ENCODE data around the gene KIAA1217. TPM values are rescaled to one million over a fixed set of nuclear protein-coding genes. Genes with fewer than 3 reads are reported as not detected.

Gene KIAA1217
- total RNA-seq, 1 experiment from 2014 or later, result 23.4 TPM

DNA sequence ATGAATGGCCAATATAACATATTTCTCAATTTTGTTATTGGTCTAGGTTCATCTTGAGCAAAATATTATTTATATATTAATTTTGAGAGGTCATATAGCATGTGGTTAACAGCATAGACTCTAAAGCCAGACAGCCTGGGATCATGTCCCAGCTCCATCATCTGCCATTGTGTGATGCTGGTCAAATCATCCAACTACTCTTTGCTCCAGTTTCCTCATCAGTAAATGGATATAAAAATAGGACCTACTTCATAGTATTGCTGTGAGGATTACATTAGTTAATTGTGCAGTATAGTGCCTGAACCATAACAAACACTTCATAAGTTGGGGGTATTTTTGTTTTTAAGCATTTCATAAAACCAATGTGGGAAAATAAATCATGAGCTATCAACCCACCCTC lies 199.0 kb downstream of the KIAA1217 start:
- H3K4me1 Mint-ChIP-seq, result no peaks in the 10 kb centered on the region

More for the DNA sequence above, 199.0 kb downstream of the KIAA1217 start:
- H3K4me3 Mint-ChIP-seq, result no peak overlapping the region
- no peaks in the 10 kb centered on the region for H3K36me3 Mint-ChIP-seq
- DNase-seq (ENCODE audit: low spot score), result no peak
- POLR2A ChIA-PET, result no interaction called here
- CTCF ChIA-PET, result no interaction called here
- H3K27ac Mint-ChIP-seq, result no peak overlapping the region
- no peaks in the 10 kb centered on the region for H3K27me3 Mint-ChIP-seq (ENCODE audit: low read depth)
- H3K9me3 Mint-ChIP-seq, result no peaks in the 10 kb centered on the region
- TF ChIP-seq, protein P1, sequence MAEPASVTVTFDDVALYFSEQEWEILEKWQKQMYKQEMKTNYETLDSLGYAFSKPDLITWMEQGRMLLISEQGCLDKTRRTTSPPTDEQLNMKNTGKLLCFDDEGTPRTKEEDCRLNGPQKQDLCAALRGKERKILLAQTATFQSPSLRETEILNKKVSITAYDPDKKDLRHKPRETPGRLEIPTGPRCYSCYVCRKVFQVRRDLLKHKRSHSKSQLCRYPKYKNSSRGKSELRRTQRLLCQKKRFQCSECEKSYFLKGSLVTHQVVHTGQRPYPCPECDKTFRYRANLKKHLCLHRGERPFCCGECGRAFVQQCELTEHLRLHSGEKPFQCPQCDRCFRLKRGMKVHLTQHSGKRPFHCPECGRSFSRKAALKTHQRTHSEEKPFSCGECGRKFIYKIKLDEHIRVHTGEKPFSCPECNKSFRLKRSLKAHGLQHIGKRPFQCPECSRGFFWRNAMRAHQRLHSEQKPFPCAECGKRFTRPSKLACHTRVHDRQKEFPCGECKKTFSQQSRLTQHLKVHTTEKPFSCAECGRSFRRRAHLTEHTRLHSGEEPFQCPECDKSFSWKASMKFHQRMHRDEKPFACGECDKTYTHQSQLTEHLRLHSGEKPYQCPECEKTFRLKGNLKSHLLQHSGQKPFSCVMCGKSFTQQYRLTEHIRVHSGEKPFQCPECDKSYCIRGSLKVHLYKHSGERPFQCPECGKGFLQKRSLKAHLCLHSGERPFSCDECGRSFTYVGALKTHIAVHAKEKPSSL (CRISPR knock-in tag; conservative IDR thresholded peaks at IDR 0.05), result no peak
- no peak for TF ChIP-seq ZNF671 (CRISPR knock-in tag; IDR thresholded peaks at IDR 0.05)
- TF ChIP-seq ATF1 (CRISPR knock-in tag; IDR thresholded peaks at IDR 0.05), result no peak
- TF ChIP-seq GABPB1 (CRISPR knock-in tag; IDR thresholded peaks at IDR 0.05), result no peak
- TF ChIP-seq, protein P2, sequence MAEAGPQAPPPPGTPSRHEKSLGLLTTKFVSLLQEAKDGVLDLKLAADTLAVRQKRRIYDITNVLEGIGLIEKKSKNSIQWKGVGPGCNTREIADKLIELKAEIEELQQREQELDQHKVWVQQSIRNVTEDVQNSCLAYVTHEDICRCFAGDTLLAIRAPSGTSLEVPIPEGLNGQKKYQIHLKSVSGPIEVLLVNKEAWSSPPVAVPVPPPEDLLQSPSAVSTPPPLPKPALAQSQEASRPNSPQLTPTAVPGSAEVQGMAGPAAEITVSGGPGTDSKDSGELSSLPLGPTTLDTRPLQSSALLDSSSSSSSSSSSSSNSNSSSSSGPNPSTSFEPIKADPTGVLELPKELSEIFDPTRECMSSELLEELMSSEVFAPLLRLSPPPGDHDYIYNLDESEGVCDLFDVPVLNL (CRISPR knock-in tag; IDR thresholded peaks at IDR 0.05; ENCODE audit: borderline replicate concordance, low read depth), result no peak
- TF ChIP-seq ZNF423 (CRISPR knock-in tag; IDR thresholded peaks at IDR 0.05), result no peak
- no peak for TF ChIP-seq CREB1 (CRISPR knock-in tag; IDR thresholded peaks at IDR 0.05)
- no peak for TF ChIP-seq FOXJ3 (CRISPR knock-in tag; IDR thresholded peaks at IDR 0.05; ENCODE audit: borderline replicate concordance)
- TF ChIP-seq, protein P3, sequence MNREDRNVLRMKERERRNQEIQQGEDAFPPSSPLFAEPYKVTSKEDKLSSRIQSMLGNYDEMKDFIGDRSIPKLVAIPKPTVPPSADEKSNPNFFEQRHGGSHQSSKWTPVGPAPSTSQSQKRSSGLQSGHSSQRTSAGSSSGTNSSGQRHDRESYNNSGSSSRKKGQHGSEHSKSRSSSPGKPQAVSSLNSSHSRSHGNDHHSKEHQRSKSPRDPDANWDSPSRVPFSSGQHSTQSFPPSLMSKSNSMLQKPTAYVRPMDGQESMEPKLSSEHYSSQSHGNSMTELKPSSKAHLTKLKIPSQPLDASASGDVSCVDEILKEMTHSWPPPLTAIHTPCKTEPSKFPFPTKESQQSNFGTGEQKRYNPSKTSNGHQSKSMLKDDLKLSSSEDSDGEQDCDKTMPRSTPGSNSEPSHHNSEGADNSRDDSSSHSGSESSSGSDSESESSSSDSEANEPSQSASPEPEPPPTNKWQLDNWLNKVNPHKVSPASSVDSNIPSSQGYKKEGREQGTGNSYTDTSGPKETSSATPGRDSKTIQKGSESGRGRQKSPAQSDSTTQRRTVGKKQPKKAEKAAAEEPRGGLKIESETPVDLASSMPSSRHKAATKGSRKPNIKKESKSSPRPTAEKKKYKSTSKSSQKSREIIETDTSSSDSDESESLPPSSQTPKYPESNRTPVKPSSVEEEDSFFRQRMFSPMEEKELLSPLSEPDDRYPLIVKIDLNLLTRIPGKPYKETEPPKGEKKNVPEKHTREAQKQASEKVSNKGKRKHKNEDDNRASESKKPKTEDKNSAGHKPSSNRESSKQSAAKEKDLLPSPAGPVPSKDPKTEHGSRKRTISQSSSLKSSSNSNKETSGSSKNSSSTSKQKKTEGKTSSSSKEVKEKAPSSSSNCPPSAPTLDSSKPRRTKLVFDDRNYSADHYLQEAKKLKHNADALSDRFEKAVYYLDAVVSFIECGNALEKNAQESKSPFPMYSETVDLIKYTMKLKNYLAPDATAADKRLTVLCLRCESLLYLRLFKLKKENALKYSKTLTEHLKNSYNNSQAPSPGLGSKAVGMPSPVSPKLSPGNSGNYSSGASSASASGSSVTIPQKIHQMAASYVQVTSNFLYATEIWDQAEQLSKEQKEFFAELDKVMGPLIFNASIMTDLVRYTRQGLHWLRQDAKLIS (CRISPR knock-in tag; IDR thresholded peaks at IDR 0.05; ENCODE audit: borderline replicate concordance), result no peak
- no peak for TF ChIP-seq TP53 (CRISPR knock-in tag; IDR thresholded peaks at IDR 0.05)
- TF ChIP-seq, protein P4, sequence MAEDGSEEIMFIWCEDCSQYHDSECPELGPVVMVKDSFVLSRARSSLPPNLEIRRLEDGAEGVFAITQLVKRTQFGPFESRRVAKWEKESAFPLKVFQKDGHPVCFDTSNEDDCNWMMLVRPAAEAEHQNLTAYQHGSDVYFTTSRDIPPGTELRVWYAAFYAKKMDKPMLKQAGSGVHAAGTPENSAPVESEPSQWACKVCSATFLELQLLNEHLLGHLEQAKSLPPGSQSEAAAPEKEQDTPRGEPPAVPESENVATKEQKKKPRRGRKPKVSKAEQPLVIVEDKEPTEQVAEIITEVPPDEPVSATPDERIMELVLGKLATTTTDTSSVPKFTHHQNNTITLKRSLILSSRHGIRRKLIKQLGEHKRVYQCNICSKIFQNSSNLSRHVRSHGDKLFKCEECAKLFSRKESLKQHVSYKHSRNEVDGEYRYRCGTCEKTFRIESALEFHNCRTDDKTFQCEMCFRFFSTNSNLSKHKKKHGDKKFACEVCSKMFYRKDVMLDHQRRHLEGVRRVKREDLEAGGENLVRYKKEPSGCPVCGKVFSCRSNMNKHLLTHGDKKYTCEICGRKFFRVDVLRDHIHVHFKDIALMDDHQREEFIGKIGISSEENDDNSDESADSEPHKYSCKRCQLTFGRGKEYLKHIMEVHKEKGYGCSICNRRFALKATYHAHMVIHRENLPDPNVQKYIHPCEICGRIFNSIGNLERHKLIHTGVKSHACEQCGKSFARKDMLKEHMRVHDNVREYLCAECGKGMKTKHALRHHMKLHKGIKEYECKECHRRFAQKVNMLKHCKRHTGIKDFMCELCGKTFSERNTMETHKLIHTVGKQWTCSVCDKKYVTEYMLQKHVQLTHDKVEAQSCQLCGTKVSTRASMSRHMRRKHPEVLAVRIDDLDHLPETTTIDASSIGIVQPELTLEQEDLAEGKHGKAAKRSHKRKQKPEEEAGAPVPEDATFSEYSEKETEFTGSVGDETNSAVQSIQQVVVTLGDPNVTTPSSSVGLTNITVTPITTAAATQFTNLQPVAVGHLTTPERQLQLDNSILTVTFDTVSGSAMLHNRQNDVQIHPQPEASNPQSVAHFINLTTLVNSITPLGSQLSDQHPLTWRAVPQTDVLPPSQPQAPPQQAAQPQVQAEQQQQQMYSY (CRISPR knock-in tag; IDR thresholded peaks at IDR 0.05), result no peak
- TF ChIP-seq, protein P5, sequence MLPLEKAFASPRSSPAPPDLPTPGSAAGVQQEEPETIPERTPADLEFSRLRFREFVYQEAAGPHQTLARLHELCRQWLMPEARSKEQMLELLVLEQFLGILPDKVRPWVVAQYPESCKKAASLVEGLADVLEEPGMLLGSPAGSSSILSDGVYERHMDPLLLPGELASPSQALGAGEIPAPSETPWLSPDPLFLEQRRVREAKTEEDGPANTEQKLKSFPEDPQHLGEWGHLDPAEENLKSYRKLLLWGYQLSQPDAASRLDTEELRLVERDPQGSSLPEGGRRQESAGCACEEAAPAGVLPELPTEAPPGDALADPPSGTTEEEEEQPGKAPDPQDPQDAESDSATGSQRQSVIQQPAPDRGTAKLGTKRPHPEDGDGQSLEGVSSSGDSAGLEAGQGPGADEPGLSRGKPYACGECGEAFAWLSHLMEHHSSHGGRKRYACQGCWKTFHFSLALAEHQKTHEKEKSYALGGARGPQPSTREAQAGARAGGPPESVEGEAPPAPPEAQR (CRISPR knock-in tag; IDR thresholded peaks at IDR 0.05), result no peak
- ATAC-seq, result no peak
